ENCODE measurements around the gene ARID1B.

DNA sequence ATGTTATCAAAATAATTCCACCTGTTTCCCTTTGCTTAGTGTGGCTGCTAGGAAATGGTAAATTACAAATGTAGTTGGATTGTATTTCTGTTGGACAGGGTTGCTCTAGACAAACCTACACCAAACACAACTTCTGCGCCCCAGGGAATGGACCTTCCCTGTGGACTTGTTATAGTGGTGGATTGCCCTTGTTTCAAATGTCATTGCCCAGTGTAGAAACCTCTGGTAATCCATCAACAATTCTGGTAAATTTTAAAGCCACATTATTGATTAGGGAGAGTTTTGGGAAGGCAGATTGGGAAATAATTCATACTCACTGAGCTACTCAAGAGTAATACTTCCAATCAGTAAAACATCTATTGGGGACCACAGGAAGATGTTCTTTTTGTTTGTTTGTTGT lies 239.8 kb downstream of the ARID1B start:
- TF ChIP-seq, protein P1, sequence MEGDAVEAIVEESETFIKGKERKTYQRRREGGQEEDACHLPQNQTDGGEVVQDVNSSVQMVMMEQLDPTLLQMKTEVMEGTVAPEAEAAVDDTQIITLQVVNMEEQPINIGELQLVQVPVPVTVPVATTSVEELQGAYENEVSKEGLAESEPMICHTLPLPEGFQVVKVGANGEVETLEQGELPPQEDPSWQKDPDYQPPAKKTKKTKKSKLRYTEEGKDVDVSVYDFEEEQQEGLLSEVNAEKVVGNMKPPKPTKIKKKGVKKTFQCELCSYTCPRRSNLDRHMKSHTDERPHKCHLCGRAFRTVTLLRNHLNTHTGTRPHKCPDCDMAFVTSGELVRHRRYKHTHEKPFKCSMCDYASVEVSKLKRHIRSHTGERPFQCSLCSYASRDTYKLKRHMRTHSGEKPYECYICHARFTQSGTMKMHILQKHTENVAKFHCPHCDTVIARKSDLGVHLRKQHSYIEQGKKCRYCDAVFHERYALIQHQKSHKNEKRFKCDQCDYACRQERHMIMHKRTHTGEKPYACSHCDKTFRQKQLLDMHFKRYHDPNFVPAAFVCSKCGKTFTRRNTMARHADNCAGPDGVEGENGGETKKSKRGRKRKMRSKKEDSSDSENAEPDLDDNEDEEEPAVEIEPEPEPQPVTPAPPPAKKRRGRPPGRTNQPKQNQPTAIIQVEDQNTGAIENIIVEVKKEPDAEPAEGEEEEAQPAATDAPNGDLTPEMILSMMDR (IDR thresholded peaks at IDR 0.05; ENCODE audit: low read depth, low read length, missing input control): no peak
- TF ChIP-seq, protein P2, sequence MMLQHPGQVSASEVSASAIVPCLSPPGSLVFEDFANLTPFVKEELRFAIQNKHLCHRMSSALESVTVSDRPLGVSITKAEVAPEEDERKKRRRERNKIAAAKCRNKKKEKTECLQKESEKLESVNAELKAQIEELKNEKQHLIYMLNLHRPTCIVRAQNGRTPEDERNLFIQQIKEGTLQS (IDR thresholded peaks at IDR 0.05): no peak
- TF ChIP-seq, protein P3, sequence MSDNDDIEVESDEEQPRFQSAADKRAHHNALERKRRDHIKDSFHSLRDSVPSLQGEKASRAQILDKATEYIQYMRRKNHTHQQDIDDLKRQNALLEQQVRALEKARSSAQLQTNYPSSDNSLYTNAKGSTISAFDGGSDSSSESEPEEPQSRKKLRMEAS (IDR thresholded peaks at IDR 0.05): no peak
- TF ChIP-seq, protein P4, sequence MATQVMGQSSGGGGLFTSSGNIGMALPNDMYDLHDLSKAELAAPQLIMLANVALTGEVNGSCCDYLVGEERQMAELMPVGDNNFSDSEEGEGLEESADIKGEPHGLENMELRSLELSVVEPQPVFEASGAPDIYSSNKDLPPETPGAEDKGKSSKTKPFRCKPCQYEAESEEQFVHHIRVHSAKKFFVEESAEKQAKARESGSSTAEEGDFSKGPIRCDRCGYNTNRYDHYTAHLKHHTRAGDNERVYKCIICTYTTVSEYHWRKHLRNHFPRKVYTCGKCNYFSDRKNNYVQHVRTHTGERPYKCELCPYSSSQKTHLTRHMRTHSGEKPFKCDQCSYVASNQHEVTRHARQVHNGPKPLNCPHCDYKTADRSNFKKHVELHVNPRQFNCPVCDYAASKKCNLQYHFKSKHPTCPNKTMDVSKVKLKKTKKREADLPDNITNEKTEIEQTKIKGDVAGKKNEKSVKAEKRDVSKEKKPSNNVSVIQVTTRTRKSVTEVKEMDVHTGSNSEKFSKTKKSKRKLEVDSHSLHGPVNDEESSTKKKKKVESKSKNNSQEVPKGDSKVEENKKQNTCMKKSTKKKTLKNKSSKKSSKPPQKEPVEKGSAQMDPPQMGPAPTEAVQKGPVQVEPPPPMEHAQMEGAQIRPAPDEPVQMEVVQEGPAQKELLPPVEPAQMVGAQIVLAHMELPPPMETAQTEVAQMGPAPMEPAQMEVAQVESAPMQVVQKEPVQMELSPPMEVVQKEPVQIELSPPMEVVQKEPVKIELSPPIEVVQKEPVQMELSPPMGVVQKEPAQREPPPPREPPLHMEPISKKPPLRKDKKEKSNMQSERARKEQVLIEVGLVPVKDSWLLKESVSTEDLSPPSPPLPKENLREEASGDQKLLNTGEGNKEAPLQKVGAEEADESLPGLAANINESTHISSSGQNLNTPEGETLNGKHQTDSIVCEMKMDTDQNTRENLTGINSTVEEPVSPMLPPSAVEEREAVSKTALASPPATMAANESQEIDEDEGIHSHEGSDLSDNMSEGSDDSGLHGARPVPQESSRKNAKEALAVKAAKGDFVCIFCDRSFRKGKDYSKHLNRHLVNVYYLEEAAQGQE (IDR thresholded peaks at IDR 0.05): no peak
- no peak for TF ChIP-seq FOXA1 (IDR thresholded peaks at IDR 0.05)

Data from liver (tissue), 3 donors.